ENCODE data around the gene MICOS13. TPM values are rescaled to one million over a fixed set of nuclear protein-coding genes. Genes with fewer than 3 reads are reported as not detected.

The MICOS13 gene
- polyA plus RNA-seq, 1 donor from 2014 or later, result 46.0 TPM

DNA sequence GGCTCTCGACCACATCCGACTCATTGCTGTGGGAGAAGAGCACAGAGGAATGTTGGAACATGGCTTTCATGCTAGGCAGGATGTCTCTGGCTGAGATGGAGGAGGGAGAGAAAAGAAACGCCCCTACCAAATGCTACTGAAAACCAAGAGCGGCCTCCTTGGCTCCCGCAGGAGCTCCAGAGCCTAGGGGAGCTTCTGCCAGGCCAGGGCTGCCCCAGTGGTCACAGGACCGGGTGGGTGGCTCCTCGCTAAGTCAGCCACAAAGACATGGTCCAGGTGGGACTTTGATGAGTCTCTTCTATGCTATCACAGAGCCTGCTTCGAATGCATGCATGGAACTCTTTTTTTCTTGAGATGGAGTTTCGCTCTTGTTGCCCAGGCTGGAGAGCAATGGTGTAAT is 32.9 kb upstream of the MICOS13 start:
- H3K4me3 ChIP-seq (ENCODE audit: low read length), result no peak overlapping the region
- peaks cover 10% of the 10 kb centered on the region for H3K79me2 ChIP-seq (replicated peaks; ENCODE audit: insufficient read depth, low read length)
- no peaks in the 10 kb centered on the region for H3K9me3 ChIP-seq (ENCODE audit: low read length)
- no peak overlapping the region for H2AFZ ChIP-seq (ENCODE audit: low read depth, low read length)
- no peak overlapping the region for H3K9ac ChIP-seq (ENCODE audit: low read length)
- TF ChIP-seq TAF1 (IDR thresholded peaks at IDR 0.05; ENCODE audit: low read depth) (no peak), EZH2 (IDR thresholded peaks at IDR 0.05; ENCODE audit: borderline replicate concordance, insufficient read depth, low read length, poor library complexity, severe bottlenecking) (no peak), SMC3 (conservative IDR thresholded peaks at IDR 0.05; ENCODE audit: poor library complexity) (no peak), MXI1 (conservative IDR thresholded peaks at IDR 0.05; ENCODE audit: poor library complexity, severe bottlenecking) (no peak), EP300 (conservative IDR thresholded peaks at IDR 0.05; ENCODE audit: poor library complexity, severe bottlenecking) (no peak), POLR2AphosphoS5 (IDR thresholded peaks at IDR 0.05) (no peak), RAD21 (conservative IDR thresholded peaks at IDR 0.05) (no peak)
- TF ChIP-seq, protein P1, sequence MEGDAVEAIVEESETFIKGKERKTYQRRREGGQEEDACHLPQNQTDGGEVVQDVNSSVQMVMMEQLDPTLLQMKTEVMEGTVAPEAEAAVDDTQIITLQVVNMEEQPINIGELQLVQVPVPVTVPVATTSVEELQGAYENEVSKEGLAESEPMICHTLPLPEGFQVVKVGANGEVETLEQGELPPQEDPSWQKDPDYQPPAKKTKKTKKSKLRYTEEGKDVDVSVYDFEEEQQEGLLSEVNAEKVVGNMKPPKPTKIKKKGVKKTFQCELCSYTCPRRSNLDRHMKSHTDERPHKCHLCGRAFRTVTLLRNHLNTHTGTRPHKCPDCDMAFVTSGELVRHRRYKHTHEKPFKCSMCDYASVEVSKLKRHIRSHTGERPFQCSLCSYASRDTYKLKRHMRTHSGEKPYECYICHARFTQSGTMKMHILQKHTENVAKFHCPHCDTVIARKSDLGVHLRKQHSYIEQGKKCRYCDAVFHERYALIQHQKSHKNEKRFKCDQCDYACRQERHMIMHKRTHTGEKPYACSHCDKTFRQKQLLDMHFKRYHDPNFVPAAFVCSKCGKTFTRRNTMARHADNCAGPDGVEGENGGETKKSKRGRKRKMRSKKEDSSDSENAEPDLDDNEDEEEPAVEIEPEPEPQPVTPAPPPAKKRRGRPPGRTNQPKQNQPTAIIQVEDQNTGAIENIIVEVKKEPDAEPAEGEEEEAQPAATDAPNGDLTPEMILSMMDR (IDR thresholded peaks at IDR 0.05; ENCODE audit: poor library complexity, severe bottlenecking), result no peak
- TF ChIP-seq, protein P2, sequence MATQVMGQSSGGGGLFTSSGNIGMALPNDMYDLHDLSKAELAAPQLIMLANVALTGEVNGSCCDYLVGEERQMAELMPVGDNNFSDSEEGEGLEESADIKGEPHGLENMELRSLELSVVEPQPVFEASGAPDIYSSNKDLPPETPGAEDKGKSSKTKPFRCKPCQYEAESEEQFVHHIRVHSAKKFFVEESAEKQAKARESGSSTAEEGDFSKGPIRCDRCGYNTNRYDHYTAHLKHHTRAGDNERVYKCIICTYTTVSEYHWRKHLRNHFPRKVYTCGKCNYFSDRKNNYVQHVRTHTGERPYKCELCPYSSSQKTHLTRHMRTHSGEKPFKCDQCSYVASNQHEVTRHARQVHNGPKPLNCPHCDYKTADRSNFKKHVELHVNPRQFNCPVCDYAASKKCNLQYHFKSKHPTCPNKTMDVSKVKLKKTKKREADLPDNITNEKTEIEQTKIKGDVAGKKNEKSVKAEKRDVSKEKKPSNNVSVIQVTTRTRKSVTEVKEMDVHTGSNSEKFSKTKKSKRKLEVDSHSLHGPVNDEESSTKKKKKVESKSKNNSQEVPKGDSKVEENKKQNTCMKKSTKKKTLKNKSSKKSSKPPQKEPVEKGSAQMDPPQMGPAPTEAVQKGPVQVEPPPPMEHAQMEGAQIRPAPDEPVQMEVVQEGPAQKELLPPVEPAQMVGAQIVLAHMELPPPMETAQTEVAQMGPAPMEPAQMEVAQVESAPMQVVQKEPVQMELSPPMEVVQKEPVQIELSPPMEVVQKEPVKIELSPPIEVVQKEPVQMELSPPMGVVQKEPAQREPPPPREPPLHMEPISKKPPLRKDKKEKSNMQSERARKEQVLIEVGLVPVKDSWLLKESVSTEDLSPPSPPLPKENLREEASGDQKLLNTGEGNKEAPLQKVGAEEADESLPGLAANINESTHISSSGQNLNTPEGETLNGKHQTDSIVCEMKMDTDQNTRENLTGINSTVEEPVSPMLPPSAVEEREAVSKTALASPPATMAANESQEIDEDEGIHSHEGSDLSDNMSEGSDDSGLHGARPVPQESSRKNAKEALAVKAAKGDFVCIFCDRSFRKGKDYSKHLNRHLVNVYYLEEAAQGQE (IDR thresholded peaks at IDR 0.05; ENCODE audit: borderline replicate concordance), result no peak
- H4K20me1 ChIP-seq (ENCODE audit: insufficient read depth), result no peaks in the 10 kb centered on the region
- no peaks in the 10 kb centered on the region for H3K27me3 ChIP-seq (ENCODE audit: insufficient read depth, low read depth, low read length)
- no peak overlapping the region for H3K27ac ChIP-seq (ENCODE audit: low read length)
- H3K36me3 ChIP-seq (ENCODE audit: insufficient read depth, low read length), result no peaks in the 10 kb centered on the region
- no peak overlapping the region for H3K4me2 ChIP-seq (ENCODE audit: low read length)
- no peaks in the 10 kb centered on the region for H3K9me2 ChIP-seq (ENCODE audit: insufficient read depth, low read length)
- H3F3A ChIP-seq (ENCODE audit: insufficient read depth, low read length, poor library complexity, severe bottlenecking), result no peaks in the 10 kb centered on the region

DNA sequence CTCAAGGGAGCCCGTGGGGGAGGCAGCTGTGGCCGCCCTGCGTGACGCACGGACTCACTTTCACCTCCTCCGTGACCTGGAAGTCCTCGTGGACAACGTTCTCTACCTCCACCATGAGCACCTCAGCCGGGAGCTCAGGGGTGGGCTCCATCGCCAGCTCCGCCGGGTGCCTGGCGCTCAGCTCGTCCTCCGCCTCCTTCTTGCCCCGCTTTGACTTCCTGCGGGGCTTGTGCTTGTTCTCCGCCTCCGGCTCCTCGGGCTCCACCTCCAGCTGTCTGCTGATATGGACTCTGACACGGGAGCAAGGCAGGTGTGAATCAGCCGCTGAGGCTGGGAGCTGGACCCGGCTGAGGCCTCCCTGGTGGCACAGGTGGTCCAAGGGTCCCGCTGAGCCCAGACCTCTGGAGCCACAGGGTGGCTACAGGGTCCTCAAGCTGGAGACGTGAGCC is 31.4 kb upstream of the MICOS13 start:
- H2AFZ ChIP-seq (ENCODE audit: low read depth, low read length), result no peak overlapping the region
- TF ChIP-seq, protein P2 (IDR thresholded peaks at IDR 0.05; ENCODE audit: borderline replicate concordance), result no peak
- TF ChIP-seq, protein P1 (IDR thresholded peaks at IDR 0.05; ENCODE audit: poor library complexity, severe bottlenecking), result no peak
- TF ChIP-seq RAD21 (conservative IDR thresholded peaks at IDR 0.05) (no peak), EP300 (conservative IDR thresholded peaks at IDR 0.05; ENCODE audit: poor library complexity, severe bottlenecking) (no peak), MXI1 (conservative IDR thresholded peaks at IDR 0.05; ENCODE audit: poor library complexity, severe bottlenecking) (no peak), EZH2 (IDR thresholded peaks at IDR 0.05; ENCODE audit: borderline replicate concordance, insufficient read depth, low read length, poor library complexity, severe bottlenecking) (no peak), SMC3 (conservative IDR thresholded peaks at IDR 0.05; ENCODE audit: poor library complexity) (no peak)
- H3K79me2 ChIP-seq (replicated peaks; ENCODE audit: insufficient read depth, low read length), result no peaks in the 10 kb centered on the region
- no peak overlapping the region for H3K9ac ChIP-seq (ENCODE audit: low read length)
- no peak overlapping the region for H3K4me2 ChIP-seq (ENCODE audit: low read length)
- no peaks in the 10 kb centered on the region for H3K9me3 ChIP-seq (ENCODE audit: low read length)
- no peaks in the 10 kb centered on the region for H3K9me2 ChIP-seq (ENCODE audit: insufficient read depth, low read length)
- H3K27ac ChIP-seq (ENCODE audit: low read length), result no peak overlapping the region
- H4K20me1 ChIP-seq (ENCODE audit: insufficient read depth), result no peaks in the 10 kb centered on the region
- no peak overlapping the region for H3K4me3 ChIP-seq (ENCODE audit: low read length)
- H3K36me3 ChIP-seq (ENCODE audit: insufficient read depth, low read length), result no peaks in the 10 kb centered on the region
- no peaks in the 10 kb centered on the region for H3F3A ChIP-seq (ENCODE audit: insufficient read depth, low read length, poor library complexity, severe bottlenecking)
- no peaks in the 10 kb centered on the region for H3K27me3 ChIP-seq (ENCODE audit: insufficient read depth, low read depth, low read length)
